Measurements from ENCODE around the gene TRIM56. TPM values are rescaled to one million over a fixed set of nuclear protein-coding genes. Genes with fewer than 3 reads are reported as not detected.
A peak's percentile ranks its signal among the peaks of the same experiment; 100 is the strongest.

TRIM56 gene
- total and polyA plus RNA-seq, 9 of the 15 experiments (the other 6 are each of a cell fraction or from before 2014, with no cell fraction given) = 2.0 to 29.7 (median 11.6) TPM

DNA sequence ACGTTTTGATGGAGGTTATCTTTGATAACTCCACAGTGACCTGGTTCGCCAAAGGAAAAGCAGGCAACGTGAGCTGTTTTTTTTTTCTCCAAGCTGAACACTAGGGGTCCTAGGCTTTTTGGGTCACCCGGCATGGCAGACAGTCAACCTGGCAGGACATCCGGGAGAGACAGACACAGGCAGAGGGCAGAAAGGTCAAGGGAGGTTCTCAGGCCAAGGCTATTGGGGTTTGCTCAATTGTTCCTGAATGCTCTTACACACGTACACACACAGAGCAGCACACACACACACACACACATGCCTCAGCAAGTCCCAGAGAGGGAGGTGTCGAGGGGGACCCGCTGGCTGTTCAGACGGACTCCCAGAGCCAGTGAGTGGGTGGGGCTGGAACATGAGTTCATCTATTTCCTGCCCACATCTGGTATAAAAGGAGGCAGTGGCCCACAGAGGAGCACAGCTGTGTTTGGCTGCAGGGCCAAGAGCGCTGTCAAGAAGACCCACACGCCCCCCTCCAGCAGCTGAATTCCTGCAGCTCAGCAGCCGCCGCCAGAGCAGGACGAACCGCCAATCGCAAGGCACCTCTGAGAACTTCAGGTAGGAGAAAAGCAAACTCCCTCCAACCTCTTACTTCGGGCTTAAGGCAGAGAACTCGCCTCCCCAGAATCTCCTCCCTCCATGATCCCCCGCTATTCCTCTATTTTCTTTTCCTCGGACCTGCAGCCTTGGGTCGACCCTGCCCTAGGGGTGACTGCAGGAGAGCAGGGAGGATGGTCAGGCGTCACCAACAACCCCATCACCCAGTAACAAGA lies 41.6 kb downstream of the TRIM56 start, which contains the start of gene SERPINE1 (continued):
- no peak for TF ChIP-seq UBTF (IDR thresholded peaks at IDR 0.05; ENCODE audit: borderline replicate concordance in 1 of 2, low read depth in 2 of 2, low read length in 2 of 2)
- TF ChIP-seq ETV1 (tag; conservative IDR thresholded peaks at IDR 0.05; ENCODE audit: low read depth) = peak; percentile 41
- TF ChIP-seq, protein P1, sequence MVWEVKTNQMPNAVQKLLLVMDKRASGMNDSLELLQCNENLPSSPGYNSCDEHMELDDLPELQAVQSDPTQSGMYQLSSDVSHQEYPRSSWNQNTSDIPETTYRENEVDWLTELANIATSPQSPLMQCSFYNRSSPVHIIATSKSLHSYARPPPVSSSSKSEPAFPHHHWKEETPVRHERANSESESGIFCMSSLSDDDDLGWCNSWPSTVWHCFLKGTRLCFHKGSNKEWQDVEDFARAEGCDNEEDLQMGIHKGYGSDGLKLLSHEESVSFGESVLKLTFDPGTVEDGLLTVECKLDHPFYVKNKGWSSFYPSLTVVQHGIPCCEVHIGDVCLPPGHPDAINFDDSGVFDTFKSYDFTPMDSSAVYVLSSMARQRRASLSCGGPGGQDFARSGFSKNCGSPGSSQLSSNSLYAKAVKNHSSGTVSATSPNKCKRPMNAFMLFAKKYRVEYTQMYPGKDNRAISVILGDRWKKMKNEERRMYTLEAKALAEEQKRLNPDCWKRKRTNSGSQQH (CRISPR knock-in tag; IDR thresholded peaks at IDR 0.05) = no peak
- TF ChIP-seq ZNF79 (CRISPR knock-in tag; IDR thresholded peaks at IDR 0.05; ENCODE audit: low read depth) = no peak
- TF ChIP-seq EP300 (IDR thresholded peaks at IDR 0.05; ENCODE audit: low read length) = no peak
- no peak for TF ChIP-seq RNF2 (IDR thresholded peaks at IDR 0.05)
- TF ChIP-seq ZNF277 (CRISPR knock-in tag; IDR thresholded peaks at IDR 0.05; ENCODE audit: borderline replicate concordance) = no peak
- no peak for TF ChIP-seq TEAD1 (CRISPR knock-in tag; IDR thresholded peaks at IDR 0.05)
- no peak for TF ChIP-seq RCOR1 (IDR thresholded peaks at IDR 0.05; ENCODE audit: borderline replicate concordance in 1 of 2, low read depth in 2 of 2, low read length in 2 of 2)
- no peak for TF ChIP-seq ZNF165 (CRISPR knock-in tag; IDR thresholded peaks at IDR 0.05; ENCODE audit: borderline replicate concordance)
- TF ChIP-seq POLR2B (IDR thresholded peaks at IDR 0.05; ENCODE audit: low read depth, partially characterized antibody) = peak; percentile 23
- no peak for TF ChIP-seq MYBL2 (IDR thresholded peaks at IDR 0.05; ENCODE audit: low read depth)
- TF ChIP-seq MYBL2 (CRISPR knock-in tag; IDR thresholded peaks at IDR 0.05; ENCODE audit: borderline replicate concordance) = no peak
- TF ChIP-seq, protein P2, sequence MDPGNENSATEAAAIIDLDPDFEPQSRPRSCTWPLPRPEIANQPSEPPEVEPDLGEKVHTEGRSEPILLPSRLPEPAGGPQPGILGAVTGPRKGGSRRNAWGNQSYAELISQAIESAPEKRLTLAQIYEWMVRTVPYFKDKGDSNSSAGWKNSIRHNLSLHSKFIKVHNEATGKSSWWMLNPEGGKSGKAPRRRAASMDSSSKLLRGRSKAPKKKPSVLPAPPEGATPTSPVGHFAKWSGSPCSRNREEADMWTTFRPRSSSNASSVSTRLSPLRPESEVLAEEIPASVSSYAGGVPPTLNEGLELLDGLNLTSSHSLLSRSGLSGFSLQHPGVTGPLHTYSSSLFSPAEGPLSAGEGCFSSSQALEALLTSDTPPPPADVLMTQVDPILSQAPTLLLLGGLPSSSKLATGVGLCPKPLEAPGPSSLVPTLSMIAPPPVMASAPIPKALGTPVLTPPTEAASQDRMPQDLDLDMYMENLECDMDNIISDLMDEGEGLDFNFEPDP (CRISPR knock-in tag; IDR thresholded peaks at IDR 0.05) = no peak
- no peak for TF ChIP-seq BCL6 (CRISPR knock-in tag; IDR thresholded peaks at IDR 0.05)
- TF ChIP-seq ZNF778 (CRISPR knock-in tag; IDR thresholded peaks at IDR 0.05) = no peak
- TF ChIP-seq ASH1L (IDR thresholded peaks at IDR 0.05; ENCODE audit: borderline replicate concordance, low read depth, partially characterized antibody) = no peak
- TF ChIP-seq CHD1 (IDR thresholded peaks at IDR 0.05; ENCODE audit: low read length) = no peak
- TF ChIP-seq NFATC3 (IDR thresholded peaks at IDR 0.05) = no peak
- TF ChIP-seq MTF1 (CRISPR knock-in tag; IDR thresholded peaks at IDR 0.05; ENCODE audit: borderline replicate concordance) = no peak
- no peak for TF ChIP-seq ZNF717 (CRISPR knock-in tag; IDR thresholded peaks at IDR 0.05)
- TF ChIP-seq PHTF2 (CRISPR knock-in tag; IDR thresholded peaks at IDR 0.05) = no peak
- TF ChIP-seq CSDE1 (IDR thresholded peaks at IDR 0.05) = no peak

All from K562 (cell line).